Stimulated activated CD4-positive, alpha-beta T cell treated with anti-CD3 and anti-CD28 coated beads, TNF-alpha, amount 100 ng/mL, for 4 hours (primary cell): Measurements from ENCODE around the gene BMPR1B.
"Not testable (repeated sequence)": the region's sequence is repeated elsewhere in the genome, so short reads cannot be mapped to it uniquely, and the experiment has no call there.

Experiments
- DNase-seq, 3 experiments: peaks; one replicate each; pipeline ENCODE4 v3.0.0-alpha.2; 2020; ENCODE audit warnings: low read depth in 3 of 3

BMPR1B gene

DNA sequence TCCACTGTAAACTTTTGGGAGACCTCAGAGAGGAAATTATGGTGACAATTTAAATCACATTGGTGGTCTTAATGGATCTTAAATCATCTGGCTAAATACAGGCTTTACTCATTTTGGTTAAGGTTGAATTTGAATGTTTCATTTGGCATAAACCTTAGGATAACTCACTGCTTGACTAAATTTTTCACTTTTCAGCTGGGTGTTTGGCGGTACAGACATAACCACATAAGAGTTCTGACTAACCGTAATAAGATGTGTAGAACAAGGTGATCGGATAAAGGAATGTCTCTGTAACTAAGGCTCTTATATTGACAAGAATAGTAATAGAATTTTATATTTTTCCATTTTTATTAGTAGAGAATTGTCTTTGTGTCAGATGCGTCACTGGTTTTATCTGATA is 281.0 kb downstream of the BMPR1B start:
- no peak for DNase-seq

DNA sequence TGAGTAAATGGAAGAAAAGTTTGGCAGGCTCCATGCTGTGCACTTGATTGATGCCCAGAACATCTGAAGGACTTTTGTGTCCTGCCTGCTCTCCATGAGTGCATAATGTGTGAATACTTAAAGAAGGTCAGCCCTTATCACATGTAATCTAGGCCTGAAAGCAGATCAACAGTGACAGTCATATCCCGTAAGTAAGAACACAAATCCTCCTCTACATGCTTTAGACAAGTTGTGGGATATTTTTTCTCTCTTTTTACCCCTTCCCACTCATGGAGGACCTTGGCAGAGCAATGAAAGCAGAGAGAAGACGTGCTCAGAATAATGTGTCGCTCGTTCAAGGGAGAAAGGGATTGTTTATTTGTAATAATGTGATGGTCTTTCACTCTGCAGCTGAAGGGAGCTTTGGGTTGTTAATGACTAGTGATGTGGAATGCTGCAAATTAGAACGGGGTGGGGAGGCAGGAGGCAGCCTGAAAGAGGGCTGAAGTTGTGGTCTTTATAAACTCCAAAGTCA is 286.6 kb downstream of the BMPR1B start:
- no peak for DNase-seq

DNA sequence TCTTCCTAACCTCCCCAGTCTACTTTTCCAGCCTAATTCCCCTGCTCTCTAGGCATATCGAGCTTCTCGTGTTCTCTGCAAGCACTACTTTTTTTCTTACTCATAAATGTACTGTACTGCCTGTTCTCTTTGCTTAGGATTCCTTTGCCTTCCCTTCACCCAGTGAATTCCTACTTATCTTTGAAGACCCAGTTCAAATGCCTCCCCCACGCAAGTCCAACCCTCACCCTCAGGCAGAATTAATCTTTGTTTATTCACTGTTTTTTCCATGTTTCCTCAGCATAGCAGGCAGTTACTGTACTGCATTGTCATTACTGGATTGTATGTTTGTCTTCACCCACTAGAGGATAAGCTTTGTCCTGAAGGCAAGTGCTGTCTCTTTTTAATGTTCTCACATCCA is 287.7 kb downstream of the BMPR1B start:
- no peak for DNase-seq

DNA sequence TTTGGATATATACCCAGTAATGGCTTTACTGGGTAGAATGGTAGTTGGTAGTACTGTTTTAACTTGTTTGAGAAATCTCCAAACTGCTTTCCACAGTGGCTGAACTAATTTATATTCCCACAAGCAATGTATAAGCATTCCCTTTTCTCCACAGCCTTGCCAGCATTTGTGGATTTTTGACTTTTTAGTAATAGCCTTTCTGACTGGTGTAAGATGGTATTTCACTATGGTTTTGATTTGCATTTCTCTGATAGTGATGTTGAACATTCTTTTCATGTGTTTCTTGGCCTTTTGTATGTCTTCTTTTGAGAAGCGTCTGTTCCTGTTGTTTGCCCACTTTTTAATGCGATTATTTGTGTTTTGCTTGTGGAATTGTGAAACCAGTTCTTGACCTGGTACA is 290.5 kb downstream of the BMPR1B start:
- no peak for DNase-seq

DNA sequence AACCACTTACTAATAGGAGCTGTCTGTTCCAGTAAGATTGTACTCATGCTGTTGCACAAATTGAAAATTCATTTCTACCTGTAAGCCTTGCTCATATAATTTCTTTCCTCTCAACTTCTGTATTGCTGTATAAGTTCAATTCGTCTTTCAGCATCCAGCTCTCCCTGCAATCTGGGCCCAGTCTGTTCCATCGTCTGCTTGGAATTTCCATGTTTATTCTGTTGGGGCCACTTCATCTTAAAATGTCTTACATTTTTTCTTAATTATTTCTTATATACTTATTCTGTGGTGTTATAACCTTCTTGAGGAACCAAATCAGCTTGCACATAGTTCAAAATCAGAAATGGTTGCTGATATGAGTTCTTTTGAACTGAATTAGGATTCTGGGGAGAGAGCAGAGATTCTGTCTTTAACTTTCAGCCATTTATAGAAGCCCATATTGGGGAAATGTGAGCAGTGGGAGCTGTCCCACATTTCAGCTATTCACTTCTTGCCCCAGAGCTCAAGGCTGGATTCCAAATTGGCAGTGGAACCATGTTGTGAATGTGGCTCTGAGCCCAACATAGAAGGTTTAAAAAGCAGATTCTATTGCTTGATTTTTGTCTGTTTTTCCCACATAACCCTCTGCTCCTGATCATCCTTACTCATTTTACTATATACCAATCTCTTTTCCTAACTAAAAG is 291.9 kb downstream of the BMPR1B start:
- DNase-seq = no peak

DNA sequence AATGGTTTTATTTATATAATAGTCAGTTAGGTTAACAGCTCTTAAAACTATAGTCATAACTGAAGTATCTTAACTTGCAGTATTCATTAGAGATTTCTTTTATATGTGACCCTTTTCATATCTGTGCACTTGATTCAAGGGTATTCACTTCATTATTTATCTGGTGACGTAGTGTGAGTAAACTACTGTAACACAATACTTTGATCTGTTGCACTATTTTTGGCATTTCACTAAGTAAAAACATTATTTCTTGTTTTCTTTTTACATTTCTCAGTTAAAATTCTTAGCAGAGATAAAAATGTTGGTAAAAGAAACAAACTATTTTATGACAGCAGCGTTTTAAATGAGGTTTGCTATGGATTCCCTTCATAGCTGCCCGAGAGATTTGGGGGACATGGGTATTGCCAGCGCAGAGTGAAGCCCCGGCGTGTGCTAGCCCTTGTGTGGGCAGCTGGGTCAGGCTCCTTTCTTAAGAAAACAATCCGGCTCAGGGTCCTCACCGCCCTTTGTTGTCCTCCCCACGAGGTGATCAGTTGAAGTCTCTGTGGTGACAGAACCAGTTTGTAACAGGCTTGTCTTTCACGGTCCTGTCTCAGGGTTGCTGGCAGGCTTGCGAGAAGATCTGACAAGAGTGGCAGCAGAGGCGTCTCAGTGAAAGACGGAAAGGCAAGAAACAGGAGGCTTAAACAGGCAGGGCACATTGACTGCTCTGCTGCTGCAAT is 293.4 kb downstream of the BMPR1B start:
- DNase-seq = no peak

DNA sequence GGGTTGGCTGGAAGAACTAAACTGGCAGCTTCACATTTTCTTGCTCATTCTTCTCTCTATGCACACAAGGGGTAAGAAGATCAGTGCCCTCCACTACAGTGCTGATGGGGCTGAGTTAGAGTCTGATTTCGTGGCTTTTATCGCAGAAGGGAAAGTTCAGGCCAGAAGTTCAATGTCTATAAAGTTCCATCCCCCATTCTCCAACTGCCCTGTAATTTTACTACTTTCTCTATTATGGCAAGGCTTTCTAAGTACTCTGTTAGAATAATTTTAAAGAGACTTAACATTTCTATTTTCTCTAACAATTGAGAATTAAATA is 293.9 kb downstream of the BMPR1B start:
- DNase-seq = no peak

DNA sequence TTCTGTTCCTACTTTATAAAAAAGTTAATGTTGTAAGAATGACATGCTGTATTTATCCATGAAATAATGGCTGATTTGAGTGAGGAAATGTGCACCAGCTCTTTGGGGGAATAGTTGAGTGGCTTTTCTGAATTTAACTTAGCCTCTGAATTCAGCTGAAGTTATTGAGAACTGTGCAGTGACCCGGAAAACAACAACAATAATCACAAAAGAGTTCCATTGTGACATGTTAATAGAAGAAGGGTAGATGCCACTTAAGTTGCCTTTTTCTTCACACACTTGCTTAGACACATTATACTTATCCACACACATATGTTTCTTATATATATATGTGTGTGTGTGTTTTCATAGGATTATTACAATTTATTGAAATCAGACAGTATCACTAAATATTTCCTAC is 301.2 kb downstream of the BMPR1B start:
- no peak for DNase-seq

DNA sequence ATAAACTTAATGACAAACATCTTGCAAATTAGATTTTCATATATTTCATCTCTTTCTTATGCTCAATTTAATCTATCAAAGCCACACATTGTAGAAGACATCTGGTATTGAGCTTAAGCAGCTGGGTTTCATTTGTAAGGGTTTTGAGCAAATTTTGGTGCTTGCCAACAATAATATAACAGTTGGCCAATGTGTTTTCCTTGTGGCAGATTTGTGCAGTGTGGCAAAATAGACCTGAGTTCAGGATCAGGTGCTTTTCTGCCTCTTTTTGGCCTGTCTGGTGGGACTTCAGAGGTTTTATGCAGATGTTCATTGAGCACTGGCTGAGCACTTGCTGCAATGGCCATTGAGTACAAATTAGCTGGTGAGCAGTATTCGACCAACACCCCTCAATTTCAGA is 301.9 kb downstream of the BMPR1B start:
- DNase-seq = no peak

DNA sequence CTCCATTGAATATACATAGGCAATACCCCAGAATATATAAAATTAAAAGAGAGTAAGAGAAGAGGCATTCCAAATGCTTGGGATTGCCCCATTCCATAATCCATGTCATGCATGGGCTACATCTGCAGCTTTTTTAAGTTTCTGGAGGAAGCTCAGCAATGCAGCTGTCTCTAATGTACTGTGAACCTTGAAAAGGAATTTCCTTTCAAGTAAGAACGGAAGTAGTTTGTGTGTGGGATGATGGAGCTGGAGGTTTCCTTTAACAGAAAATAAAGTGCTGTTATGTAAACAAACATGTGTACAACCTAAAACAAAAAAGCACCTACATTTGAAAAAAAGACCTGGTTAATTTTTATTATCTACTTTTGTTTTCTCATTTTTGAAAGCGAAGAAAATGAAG is 303.5 kb downstream of the BMPR1B start:
- DNase-seq = no peak

DNA sequence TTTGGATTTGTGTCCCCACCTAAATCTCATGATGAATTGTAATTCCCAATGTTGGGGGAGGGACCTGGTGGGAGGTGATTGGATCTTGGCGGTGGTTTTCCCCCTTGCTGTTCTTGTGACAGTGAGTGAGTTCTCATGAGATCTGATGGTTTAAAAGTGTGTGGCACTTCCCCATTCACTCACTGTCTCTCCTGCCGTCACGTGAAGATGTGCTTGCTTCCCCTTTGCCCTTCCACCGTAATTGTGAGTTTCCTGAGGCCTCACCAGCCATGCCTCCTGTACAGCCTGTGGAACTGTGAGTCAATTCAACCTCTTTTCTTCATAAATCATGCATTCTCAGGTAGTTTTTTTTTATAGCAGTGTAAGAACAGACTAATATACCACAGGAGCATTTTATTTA is 304.0 kb downstream of the BMPR1B start:
- not testable (repeated sequence) for DNase-seq

DNA sequence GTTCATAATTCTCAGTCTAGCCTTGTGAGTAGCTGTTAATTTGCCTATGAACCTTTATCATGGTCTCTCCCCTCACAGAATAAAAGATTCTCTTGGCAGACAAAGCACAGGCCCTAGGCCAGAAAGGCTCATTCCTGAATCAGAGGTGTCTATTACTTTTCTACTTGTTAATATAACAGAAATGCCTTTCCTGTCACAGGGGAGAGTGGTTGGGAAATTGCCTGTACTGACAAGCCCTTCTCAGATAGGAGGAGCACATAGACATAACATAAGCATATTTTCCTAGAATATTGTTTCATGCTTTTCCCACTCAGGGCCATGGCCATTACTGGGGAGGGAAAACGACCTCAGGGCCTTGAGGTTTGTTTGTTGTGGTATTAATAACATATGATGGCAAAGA is 308.3 kb downstream of the BMPR1B start:
- no peak for DNase-seq

DNA sequence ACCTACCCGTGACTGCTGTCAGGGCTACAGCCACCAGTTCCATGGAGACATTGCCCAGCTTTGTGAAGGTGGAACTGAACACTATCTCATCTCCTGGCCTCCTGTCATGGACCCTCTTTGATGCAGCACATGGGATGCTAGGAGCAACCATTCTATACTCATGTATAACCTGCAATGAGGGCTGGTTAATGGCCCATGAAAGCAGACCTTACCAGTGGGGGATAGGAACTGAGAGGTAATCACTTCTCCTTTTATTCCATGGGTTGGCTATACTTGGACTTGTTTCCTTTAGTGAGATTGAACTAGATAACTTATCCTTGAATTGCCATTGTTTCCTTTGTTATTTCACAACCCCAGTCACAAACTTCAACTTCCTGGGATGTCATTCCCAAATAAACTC is 310.6 kb downstream of the BMPR1B start:
- DNase-seq = no peak

DNA sequence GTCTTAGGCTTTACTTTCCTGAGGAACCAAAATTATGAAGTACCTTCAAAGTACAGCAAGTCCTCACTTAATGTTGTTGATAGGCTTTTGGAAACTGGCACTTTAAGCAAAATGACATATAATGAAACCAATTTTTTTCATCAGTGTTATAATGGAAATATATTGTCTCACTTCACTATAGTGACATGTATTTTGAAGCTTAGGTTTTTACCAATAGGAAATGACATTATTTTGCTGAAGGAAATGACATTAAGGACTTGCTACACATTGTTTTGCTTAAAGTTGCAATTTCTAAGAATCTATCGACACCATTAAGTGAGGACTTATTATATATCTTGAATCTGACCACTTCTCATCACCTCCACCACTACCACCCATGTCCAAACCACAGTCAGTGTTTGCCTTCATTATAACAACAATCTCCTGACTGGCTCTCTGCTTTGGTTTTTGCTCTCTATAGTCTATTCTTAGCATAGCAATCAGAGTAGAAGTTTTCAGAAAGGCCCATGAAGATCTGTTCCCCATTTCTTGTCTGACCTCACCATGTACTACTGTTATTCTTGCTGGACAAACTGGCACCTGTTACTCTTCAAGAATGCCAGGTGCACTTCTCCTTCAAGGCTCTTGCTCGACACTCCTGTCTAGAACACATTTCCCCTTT is 311.2 kb downstream of the BMPR1B start:
- no peak for DNase-seq

DNA sequence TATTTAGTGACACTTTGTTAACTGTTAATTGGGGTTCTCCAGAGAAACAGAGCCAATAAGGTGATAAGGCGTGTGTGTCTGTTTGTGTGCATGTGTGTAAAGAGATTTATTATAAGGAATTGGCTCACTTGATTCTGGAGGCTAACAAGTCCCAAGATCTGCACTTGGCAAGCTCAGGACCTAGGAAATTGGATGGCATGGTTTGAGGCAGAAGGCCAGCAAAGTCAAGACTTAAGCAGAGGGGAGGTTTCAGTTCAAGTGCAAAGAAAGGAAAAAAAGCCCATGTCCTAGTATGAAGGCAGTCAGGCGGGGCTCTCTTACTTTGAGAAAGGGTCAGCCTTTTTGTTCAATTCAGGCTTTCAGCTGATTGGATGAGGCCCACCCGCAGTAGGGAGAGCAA is 314.1 kb downstream of the BMPR1B start:
- no peak for DNase-seq

DNA sequence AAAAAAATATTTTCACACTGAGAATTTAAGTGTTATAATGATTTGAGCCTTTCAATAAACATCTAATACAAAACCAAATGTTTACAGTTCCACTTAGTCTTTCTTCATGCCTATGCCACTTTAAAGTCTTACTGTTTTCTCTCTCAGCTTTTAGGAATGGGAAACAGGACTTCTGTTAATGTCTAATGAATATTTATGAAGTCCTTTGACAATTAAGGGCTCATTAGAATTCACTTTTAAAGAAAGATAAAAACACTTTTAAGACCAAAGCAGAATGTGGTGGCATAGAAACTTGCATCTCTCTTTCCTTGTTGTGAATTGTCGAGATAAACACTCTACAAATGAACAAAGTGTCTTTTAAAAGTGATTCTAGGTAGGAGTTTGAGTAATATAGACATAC is 315.9 kb downstream of the BMPR1B start:
- DNase-seq = no peak

DNA sequence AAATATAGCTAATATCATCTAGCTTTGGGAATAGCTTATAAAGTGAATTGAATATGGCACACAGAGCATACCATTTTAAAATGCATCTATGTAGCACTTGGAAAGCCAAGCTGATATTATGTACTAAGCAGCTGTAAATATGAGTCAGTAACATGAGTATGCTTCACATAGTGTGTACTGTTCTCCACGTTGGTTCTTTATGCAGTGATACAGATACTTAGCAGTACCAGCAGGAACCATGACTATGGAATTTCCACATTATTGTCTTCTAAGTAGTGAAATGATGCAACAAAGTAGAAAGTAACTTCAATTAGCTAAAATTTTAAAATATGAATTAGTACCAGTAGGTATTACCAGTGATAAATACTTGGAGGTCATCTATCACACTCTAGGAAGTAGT is 320.1 kb downstream of the BMPR1B start:
- no peak for DNase-seq

DNA sequence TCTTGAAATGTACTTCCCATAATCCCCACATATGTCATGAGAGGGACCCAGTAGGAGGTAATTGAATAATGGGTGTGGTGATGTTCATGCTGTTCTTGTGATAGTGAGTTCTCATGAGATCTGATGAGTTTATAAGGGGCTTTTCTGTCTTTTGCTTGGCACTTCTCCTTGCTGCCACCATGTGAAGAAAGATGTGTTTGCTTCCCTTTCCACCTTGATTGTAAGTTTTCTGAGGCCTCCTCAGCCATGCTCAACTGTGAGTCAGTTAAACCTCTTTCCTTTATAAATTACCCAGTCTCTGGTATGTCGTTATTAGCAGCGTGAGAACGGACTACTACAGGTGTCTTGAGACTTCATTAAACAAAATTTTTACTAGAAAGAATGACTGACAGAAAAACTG is 323.2 kb downstream of the BMPR1B start:
- no peak for DNase-seq

DNA sequence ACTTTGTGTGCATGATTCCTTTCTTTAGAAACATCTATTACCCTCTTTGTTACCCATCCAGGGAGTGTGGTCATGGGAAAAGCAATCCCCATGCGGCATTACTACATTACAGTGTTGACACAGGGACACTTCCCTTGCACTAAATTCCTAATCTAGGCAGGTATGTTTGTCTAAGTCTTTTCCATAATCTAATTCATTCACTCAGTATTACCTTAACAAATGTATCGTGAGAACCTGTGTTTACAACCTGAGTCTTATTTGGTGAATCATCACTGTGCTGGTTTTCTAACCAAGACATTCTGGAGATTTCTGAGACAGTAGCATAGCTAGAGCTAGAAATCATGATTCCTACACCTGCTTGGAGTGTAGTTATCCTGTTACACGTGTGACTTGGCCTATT is 326.8 kb downstream of the BMPR1B start:
- no peak for DNase-seq

DNA sequence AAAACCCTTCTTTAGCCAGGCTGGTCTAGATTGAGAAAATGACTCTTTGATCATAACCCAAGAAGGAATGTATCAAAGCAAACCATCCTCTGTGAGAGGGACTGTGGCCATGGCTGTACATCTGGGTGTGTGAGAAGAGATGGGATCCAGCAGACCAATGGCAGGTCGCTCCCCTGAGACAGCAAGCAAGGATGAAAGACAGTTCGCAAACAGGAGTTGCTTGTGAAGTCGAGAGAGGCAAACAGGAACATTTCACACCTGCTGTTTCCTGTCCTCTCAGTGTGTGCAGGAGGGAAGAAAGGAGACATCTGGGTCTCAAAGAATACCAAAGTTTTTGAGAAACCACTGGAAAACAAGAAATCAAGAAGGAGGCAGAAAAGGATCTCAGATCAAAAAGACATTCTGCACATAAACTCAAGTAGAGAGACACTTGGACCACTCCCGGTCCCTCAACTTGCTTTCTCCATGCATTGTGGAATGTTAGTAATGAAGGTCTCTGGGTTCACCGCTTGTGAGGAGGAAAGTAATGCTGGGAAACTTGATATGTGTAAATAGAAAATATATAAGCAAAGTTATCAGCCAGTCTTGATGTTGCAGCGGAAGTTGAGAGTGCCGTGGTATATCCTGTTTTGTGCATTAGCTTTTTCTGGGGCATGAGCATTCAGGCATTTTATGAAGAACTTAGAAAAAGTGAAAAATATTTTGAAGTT is 327.5 kb downstream of the BMPR1B start:
- DNase-seq = no peak

DNA sequence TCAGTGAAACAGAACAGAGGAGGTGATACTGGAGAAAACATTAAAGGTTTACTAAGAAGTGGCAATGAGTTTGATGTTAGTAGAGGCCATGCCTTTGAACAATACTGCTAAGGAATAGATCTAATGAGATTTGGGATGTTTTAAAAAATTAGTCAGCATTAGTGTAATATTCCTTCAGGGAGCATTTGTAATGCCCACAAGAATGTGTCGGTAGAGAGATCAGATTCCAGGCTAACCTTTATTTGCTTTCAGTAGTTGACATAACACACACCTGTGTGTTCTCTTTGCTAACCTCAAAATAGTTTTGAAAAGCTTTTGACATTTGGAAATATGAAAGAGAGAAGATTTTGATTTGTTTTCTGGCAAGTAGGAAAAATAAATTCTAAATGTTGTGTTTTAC is 328.8 kb downstream of the BMPR1B start:
- DNase-seq = no peak

DNA sequence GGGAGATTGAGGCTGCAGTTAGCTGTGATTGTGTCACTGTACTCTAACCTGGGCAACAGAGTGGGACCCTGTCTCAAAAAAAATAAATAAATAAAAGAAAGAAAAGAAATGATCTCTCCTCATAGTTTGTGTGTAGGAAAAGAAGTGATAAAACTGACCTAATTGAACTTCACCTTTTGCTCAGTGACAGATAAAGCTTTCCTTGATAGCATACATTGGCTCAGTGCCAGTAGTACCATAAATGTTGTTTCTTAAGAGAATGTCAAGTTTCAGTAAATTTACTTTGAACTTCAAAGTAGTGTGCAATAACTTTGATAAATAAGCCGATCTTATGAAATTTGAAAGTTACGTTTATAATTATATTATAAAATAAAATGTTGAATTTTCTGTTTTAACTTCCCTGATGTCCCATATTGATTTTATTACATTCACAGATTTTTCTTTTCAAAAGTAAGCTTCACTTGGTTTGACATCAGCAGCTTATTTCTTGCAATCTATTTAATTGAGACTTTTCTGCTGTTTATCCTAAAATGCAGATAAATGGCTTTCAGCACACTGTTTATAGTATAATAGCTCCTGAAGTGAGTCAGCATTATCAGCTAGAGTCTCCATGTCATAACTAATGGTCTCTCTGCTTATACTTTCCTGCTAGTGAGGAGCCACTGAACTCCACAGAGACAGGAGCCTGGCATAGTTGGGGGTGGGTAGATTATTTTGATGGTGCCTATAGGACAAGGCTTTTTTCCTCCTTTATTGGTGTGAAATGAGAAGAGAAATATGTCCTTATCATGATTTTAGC is 330.1 kb downstream of the BMPR1B start:
- no peak for DNase-seq
